DMS79 (cell line): ENCODE measurements around the gene KRTAP13-3.

Source experiments
- DNase-seq: peaks from one replicate; lab custom pipeline; 2025; lab: John Stamatoyannopoulos, UW

The KRTAP13-3 gene

DNA sequence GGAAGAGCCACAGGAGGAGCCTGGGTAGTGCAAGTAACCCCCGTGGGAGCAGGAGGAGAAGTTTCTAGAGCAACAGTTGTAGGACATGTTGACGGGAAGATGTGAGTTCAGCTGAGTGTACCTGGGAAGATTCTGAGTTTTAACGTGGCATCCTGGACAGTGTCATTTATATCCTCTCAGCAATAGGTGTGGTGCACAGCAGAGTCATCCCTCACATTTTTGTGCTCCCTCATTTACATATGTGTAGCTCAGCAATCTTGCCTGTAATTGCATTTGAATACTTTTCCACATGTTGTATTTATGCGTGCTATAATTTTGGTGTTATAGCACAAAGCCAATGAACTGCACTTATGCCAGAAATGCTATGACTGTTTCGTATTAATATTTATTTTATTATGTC is at the start of gene KRTAP13-3:
Gene KRTAP13-3, minus strand, starts transcription at position 101 of the 400 bp plus-strand sequence. Its CDS starts 14 bp downstream, at position 87.
- no peak for DNase-seq

DNA sequence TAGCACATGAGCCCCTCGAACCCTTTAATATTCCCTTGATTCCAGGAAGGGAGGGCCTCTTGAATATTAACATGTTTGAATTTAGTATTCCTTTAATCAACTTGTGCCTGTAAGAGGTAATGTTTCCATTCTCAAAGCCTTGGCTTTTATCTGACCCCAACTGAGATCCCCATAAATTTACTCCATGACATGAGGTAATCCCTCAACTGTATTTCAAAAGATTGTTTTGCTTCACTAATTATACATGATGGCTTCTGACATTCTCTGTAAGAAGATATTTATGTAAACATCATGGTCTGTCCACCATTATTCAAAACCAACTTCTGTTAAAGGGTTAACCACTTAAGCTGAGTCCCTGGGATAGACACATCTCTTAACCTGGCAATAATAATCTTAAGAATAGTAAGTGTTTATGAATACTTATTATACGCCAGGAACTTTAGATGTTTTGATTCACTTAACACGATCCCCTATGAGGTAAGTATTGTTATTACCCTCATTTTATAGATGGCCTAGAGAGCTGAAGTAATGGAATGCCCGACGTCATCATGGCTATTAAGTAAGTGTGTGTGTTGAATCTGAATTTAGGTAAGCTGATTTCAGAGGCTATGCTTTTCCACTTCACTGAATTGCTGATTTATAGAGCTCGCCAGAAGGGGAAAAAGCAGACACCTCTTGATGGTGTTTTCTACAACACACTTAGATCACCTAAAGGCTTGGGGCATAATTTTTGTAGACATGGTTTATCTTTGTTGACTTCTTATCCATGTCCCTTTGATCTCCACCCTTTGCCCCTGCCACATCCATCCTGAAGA is 43.4 kb upstream of the KRTAP13-3 start:
- no peak for DNase-seq

DNA sequence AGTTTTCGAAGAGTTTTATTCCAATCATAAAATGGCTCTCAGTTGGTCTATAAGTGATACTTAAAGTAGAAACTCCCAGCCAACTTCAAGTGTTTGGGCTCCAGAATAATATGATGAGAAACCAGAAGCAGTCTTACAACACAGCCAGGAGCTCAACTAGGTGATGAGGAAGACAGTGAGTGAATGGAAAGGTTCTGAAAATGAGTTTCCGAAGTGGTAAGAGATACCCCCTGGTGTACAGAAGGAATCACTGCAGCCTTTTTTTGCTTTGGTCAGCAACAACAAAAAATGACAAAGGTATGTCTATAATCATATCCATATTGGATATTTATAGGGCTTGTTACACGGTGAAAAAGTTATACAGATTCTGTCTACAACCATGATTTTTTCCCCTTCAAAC is 38.0 kb upstream of the KRTAP13-3 start:
- DNase-seq = no peak

DNA sequence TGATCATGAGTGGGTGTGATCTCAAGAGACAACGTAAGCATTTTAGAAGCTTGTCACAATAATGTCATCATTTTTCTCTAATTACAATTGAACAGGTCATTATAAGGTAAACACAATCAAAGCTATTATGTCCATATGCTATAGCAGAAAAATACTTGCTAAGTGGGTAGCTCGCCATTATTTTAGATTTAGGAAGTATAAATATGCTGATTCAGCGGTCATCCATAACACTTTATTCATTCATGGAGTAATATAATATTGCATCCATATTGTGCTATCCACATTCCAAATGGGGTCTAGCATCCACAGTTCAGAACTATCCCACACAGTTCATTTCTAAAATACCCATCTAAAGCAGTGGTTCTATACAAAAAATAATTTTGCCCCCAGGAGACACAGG is 22.8 kb upstream of the KRTAP13-3 start:
- DNase-seq = no peak

DNA sequence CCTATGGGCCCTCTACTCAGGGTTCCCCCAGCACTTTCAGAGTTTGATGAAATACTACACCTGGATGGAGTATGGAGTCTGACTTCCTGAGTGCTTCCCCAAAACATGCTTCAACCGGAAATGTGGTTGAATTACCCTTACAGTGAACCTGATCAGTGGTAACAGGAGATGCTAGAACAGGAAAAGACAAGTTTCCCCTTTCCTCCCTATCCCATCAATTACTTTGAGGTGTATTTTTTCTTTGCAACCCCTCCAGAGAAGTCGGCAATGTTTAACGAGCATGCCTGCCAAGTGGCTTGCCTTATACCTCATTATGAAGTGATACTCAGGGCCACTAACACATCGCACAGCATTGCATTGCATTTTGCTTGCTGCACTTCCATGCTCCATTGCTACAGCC is 21.3 kb upstream of the KRTAP13-3 start:
- DNase-seq = no peak

DNA sequence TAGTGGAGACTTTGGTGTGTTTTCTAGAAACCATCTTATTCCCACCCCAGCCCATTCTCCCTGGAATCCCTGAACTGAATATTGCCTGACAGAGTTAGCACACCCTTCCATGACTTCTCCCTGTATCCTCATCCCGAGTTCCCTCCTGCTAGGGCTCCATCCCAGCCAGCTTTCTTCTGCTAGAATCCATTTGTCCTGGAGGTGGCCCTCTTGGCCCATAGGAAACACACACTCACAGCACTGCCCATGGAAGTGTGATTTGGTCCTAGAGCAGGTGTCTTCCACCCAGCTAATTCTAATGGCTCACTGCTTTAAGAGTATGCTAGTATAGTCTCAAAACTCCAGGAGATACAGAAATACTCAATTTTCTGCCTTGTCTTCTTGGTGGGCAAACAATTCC is 18.5 kb upstream of the KRTAP13-3 start:
- no peak for DNase-seq

DNA sequence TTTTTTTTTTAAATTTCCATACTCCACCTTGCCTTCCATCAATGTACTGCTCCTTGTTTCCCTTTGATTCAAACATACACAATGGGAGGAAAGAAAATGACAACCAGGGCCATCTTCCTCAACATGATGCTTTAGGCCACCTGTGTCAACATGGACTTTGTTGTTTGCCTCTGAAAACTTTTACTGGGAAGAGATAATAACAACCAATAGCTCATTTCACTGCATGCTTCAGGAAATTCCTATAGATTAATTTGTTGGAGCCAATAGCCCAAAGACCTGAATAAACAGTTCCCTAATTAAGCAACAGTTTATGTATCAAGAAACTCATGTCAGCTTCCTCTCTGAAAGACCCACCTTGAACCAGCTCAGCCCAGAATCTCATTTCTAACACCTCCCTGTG is 17.5 kb upstream of the KRTAP13-3 start:
- no peak for DNase-seq

- no peak for DNase-seq
These were observed 14.2 kb upstream of the KRTAP13-3 start, which contains the start of gene KRTAP15-1 for GRCh38 chr21:30439975-30440374. KRTAP15-1 (plus strand) TSS chr21:30440275; CDS start chr21:30440328, 53 bp downstream.

GRCh38 chr21:30437010-30437565 is 11.4 kb upstream of the KRTAP13-3 start:
- no peak for DNase-seq

DNA sequence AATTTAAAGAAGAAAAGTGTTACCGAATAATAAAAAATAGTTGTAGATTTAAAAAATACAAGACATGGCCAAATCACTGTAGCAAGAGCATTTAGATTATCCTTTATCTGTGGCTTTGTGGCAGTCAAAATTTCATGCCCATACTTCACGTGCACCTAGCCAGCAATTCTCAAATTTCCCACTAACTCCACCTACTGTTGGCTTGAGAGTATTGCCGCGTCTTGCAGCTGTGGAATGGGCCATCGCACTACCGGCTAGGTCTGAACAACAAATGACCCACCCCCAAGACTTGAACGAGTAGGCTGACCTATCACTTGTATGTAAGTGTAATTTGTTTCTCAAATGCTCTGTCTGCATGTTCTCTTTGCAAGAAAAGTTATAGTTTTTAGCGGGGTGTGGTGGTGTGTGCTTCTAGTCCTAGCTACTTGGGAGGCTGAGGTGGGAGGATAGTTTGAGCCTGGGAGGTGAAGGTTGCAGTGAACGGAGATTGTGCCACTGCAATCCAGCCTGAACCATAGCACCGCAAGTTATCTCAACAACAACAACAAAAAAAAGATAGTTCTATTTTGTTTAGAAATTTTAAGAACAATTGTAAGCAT is 8.4 kb upstream of the KRTAP13-3 start:
- no peak for DNase-seq

DNA sequence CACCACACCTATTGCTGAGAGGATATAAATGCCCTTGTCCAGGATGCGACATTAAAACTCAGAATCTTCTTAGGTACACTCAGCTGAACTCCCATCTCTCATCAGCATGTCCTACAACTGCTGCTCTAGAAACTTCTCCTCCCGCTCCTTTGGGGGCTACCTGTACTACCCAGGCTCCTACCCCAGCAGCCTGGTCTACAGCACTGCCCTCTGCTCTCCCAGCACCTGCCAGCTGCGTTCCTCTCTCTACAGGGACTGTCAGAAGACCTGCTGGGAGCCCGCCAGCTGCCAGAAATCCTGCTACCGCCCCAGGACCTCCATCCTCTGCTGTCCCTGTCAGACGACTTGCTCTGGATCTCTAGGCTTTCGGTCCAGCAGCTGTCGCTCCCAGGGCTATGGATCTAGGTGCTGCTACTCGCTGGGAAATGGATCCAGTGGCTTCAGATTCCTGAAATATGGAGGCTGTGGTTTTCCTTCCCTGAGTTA is 4.5 kb upstream of the KRTAP13-3 start, which contains the start of gene KRTAP13-4:
Gene KRTAP13-4, plus strand, starts transcription at position 51 of the 486 bp plus-strand sequence. Its CDS starts 56 bp downstream, at position 107.
- DNase-seq = no peak

DNA sequence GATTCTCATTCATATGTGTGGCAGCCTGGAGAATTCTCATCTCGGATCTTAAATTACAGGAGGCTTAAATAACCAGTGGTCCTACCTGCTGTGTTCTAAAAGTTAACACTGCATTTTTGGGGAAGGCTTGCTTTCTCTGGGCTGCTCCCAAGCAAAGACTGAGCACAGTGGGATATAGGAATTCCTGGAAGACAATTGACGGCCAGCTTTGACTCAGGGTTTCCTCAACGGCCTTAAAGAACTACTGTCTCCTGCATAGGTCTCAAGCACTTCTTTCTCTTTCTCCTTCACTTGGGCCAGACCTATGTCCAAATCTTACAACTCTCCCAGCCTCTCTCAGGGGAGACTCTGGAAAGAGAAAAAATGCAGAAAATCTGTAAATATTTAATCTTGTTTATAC is 1.0 kb upstream of the KRTAP13-3 start:
- no peak for DNase-seq

DNA sequence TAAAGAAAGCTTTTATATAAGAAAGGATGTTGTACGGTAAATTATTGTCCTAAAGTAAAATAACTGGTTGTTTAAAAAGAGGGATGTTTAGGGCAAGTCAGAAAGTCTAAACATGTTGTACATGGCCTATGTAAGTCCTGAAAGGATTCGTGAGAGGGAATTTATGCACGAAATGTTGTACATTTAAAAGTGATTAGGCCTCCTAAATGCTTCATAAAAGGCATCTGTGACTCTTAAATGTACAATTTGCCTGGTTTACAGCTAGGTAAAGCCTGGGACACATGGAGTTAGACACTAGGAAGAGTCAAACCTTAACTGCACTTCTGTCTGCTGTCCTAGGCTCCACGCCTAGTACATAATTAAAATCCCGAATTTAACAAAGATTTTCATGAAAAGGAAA is 9.7 kb downstream of the KRTAP13-3 start:
- no peak for DNase-seq

- DNase-seq = no peak
These were observed 16.8 kb downstream of the KRTAP13-3 start for GRCh38 chr21:30408782-30409494.

DNA sequence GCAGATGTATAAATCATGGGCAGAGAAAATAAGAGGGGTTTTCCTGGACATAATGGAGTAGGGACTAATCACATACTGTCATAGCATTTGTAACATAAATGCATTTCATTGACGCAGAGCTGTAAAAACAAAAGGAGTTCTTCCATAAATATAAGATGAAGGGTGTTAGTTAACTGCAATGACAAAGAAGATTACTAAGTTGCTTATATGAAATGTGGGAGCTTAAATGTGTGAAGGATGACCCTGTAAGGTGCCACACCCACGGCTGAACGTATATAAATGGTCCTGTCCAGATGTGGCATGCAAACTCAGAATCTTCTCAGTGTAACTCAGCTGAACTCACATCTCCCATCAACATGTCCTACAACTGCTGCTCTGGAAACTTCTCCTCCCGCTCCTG is 30.0 kb downstream of the KRTAP13-3 start, which contains the start of gene KRTAP13-1:
Gene KRTAP13-1, plus strand, starts transcription at position 301 of the 400 bp plus-strand sequence. Its CDS starts 56 bp downstream, at position 357.
- no peak for DNase-seq

DNA sequence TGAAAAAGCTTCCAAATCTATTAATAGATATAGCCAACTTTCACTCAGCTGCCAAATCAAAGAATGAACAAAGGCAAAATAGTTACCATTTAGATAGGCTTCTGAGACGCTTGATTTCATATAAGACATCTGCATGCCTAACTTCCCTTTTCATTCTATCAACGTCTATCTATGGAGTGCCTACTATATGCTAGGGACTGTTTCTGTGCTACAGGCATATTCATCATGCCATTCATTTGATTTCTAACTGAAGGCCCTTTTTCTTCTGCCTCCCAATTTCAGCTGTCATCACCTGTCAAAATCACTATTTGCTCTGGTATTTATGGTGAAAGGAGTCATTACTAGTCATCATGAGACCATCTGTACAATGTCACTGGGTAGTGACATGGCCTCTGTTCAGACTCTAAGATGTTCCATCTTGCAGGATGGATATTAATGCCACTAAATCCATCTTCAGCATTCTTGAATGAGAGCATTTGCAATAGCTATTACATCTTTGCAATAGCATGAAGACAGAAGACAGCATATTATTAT is 34.2 kb downstream of the KRTAP13-3 start:
- no peak for DNase-seq

- DNase-seq = no peak
These were observed 43.5 kb downstream of the KRTAP13-3 start for GRCh38 chr21:30382201-30382600.
